SH-SY5Y (cell line): ENCODE results near the gene APEH.

Experiments
- GATA2 ChIP-seq: IDR thresholded peaks from 2 replicates; pipeline ENCODE4 v1.6.1; 2011; ENCODE audit warnings: mild to moderate bottlenecking, low read depth, low read length
- GATA3 ChIP-seq: IDR thresholded peaks from 2 replicates; pipeline ENCODE4 v1.6.1; 2011; ENCODE audit warnings: low read depth, mild to moderate bottlenecking, low read length, moderate library complexity

- TF ChIP-seq GATA2 (peak; percentile 90), GATA3 (no peak; the same call in 1 of the 2 replicates)
These were observed 45.9 kb upstream of the APEH start for GRCh38 chr3:49628249-49628648.
